Omental fat pad (tissue), 4 donors: ENCODE measurements around the gene CAMK1D. TPM values are rescaled to one million over a fixed set of nuclear protein-coding genes. Genes with fewer than 3 reads are reported as not detected.

ENCODE experiments used
- ATAC-seq: fragments of 150-250 bp; one replicate; pipeline ENCODE4 v1.9.1; 2016; ENCODE audit warnings: mild to moderate bottlenecking, moderate library complexity; ENCODE audit not compliant: low FRiP score
- DNase-seq: peaks from one replicate; pipeline ENCODE4 v3.0.0-alpha.2; 2019; ENCODE audit warnings: low spot score
- total RNA-seq, 4 donors: library from RNA; depleted of rRNA; stranded (reverse); fragments of >200 nt; gene quantifications; one replicate each; pipeline ENCODE4 v1.1.0, GENCODE V29; 2016
- TF ChIP-seq, protein P1 (sequence below), 3 donors: fragments of 450-650 bp; IDR thresholded peaks; one replicate each; pipeline ENCODE4 v1.5.1; 2016 to 2017; ENCODE audit warnings: antibody characterized with exemption in 3 of 3, mild to moderate bottlenecking in 3 of 3, moderate library complexity in 2 of 3

CAMK1D gene
- total RNA-seq, 4 donors from 2014 or later: 6.0 to 15.8 (median 8.8) TPM

DNA sequence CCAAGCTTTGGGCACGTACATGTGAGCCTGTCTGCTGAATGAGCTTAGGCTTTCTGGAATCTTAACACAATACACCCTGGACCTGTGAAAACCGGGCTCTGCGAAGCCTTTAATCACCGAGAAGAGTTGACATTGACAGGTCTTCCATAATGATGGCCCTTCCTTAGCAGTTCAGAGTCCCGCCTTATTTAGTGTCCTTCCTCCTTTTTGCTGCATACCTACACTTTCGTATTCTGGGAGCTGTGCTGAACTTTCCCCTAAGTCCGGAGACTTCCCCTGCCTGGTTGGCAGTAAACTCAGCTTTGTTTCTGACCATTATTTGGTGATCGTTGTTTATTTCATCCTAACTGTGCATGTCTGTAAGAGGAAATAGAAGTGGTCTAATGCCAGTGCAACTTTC is 212.0 kb downstream of the CAMK1D start:
- TF ChIP-seq, protein P1, sequence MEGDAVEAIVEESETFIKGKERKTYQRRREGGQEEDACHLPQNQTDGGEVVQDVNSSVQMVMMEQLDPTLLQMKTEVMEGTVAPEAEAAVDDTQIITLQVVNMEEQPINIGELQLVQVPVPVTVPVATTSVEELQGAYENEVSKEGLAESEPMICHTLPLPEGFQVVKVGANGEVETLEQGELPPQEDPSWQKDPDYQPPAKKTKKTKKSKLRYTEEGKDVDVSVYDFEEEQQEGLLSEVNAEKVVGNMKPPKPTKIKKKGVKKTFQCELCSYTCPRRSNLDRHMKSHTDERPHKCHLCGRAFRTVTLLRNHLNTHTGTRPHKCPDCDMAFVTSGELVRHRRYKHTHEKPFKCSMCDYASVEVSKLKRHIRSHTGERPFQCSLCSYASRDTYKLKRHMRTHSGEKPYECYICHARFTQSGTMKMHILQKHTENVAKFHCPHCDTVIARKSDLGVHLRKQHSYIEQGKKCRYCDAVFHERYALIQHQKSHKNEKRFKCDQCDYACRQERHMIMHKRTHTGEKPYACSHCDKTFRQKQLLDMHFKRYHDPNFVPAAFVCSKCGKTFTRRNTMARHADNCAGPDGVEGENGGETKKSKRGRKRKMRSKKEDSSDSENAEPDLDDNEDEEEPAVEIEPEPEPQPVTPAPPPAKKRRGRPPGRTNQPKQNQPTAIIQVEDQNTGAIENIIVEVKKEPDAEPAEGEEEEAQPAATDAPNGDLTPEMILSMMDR (IDR thresholded peaks at IDR 0.05): no peak

DNA sequence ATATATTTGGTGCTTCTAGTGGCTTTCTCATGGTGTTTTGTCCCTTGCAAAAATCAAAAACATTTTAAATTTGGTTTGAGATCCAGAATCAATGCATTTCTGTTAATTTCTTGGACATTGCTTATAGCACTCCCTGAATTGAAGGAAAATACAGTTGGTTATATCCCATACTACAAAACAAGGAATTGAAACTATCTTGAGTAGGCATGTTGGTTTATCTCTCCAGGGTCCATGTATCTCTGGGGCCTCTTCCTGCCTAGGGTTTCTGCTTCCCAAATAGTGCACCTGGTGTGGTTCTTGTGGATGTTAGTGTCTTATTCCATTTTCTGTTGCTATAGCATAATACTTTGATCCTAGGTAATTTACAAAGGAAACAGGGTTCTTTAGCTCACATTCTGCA is 212.4 kb downstream of the CAMK1D start:
- TF ChIP-seq, protein P1 (IDR thresholded peaks at IDR 0.05): no peak
- DNase-seq (no peak), ATAC-seq (no peak)

More for the DNA sequence above, 212.0 kb downstream of the CAMK1D start:
- no peak for ATAC-seq
- DNase-seq: no peak

DNA sequence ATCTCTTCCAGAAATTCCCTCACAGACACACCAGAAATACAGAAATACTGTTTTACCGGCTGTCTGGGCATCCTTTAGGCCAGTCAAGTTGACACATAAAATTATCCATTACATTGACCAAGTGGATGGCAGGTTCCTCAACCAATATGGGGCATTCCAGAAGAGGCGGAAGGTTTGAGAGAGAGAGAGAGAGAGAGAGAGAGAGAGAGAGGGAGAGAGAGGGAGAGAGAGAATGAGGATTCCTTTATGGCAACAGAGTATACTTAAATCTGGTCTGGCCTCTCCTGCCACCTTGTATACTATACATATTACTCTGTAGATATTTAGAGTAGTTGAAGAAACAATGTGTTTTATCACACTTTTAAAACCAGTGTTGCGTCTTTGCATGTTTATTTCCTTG is 214.1 kb downstream of the CAMK1D start:
- ATAC-seq (no peak), DNase-seq (no peak)

DNA sequence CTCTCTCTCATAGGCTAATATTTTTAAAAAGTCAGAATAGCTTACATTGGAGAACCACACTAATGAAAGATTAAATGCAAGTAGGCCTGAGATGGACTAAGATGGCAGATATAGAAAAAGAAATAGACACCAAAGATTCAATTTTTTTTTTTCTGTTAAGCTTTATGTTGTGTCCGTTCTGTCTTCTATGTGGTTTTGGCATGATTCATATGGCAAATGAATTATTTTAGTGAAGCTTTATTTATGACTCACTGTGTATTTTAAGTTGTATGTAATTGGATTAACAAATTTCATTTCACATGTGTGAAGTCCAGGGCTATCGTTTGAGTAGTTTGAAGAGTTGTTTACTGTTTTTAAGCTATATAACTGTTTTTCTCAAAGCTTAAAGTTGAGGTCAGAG is 214.8 kb downstream of the CAMK1D start:
- ATAC-seq (no peak), DNase-seq (no peak)
- TF ChIP-seq, protein P1 (IDR thresholded peaks at IDR 0.05): no peak

More for the DNA sequence above, 214.1 kb downstream of the CAMK1D start:
- TF ChIP-seq, protein P1 (IDR thresholded peaks at IDR 0.05): no peak

DNA sequence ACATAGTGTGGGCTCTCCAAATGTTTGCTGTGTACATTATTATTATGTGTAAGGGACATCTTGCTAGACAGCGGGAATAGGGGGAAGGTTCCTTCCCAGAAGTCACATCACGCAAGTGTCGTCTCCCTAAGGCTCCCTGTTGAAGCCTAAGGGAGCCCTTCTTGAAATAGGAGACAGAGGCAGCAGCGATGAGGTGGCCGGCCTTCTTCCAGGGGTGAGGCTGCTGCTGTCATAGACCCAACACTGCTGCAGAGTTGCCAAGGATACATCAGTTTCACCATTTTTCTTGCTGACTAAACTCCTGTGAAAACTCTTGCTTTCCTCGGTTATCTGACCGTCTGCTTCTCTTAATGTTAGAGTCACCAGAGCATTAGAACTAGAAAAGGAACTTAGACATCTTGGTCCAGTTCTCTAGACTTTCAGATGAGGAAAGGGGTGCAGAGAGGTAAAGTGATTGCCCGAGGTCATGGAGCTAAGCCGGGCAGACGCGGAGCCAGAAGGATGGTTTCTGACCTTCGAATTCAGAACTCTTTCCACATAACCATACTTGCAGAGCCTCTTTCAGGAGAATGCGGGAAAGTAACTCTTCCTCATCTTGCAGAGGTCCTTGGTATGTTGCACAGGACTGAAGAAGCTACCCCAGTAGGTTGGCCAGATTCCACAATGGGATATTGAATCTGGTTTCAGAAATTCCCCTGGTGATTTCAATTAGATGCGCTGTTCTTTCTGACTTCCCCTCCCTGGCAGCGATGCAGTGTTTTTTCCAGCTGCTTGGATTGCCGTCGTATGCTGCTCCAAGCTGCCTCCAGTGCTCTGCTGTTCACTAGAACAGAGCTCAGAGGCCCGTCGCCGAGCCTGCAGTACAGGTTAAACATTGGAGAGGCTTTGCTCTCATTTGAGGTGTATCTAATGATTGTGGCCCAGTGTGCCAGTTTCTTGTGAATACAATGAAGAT is 217.1 kb downstream of the CAMK1D start:
- DNase-seq: no peak
- ATAC-seq: no peak
- TF ChIP-seq, protein P1 (IDR thresholded peaks at IDR 0.05): no peak

DNA sequence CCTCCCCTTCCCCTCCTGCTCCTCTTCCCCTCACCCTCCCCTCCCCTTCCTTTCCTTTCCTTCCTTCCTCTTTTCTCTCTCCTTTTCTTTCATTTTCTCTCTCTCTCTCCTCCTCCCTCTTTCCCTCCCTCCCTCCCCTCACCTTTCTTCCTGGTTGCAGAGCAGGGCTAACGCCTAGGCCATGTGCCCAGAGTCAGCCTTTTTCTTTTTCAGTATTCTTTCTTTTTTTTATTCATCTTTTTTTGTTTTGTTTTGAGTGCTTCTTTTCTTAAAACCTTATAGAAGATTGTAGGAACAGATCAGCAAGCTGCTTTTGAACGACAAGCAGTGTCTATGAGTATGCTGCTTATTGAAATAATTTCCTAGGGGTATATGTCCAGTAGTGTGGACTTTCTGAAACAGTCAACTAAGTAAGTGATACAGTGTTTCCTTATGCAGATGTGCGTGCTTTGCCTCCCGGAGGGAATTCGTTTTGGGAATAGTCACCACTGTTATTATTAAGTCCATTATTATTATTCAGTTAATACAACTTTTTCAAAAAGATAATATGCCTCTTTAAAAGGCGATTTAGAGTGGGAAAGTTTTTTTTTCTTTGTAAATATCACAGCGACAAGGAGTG is 219.2 kb downstream of the CAMK1D start:
- ATAC-seq: no peak
- no peak for DNase-seq
- TF ChIP-seq, protein P1 (IDR thresholded peaks at IDR 0.05): no peak
